ENCODE measurements around the gene UVRAG. TPM values are rescaled to one million over a fixed set of nuclear protein-coding genes. Genes with fewer than 3 reads are reported as not detected.

UVRAG gene
- polyA plus RNA-seq, 1 donor (not counting 4 experiments of a cell fraction or from before 2014, with no cell fraction given): 11.9 TPM

GRCh38 chr11:76008474-76008873, 193.5 kb downstream of the UVRAG start:
- FAIRE-seq (no peak), DNase-seq (ENCODE audit: low read depth, low spot score) (no peak)
- no peaks in the 10 kb centered on the region for H3K9me3 ChIP-seq (ENCODE audit: control insufficient read depth, low read depth, low read length)
- dilution Hi-C loops (cut with MboI; ENCODE audit: extremely low pct_ligation_motif_present, low sequenced_read_pairs): no loop called here
- no peak overlapping the region for H3K4me3 ChIP-seq (ENCODE audit: control insufficient read depth in 2 of 3, extremely low read depth in 1 of 3, insufficient read depth in 2 of 3, low read depth in 1 of 3, low read length in 3 of 3)
- no peak overlapping the region for H2AFZ ChIP-seq (ENCODE audit: control insufficient read depth, low read length)
- peaks cover 3% of the 10 kb centered on the region in 2 experiments for H3K36me3 ChIP-seq (ENCODE audit: control insufficient read depth in 2 of 2, extremely low read depth in 1 of 2, insufficient read depth in 2 of 2, low read length in 2 of 2)
- no peaks in the 10 kb centered on the region for H4K20me1 ChIP-seq (ENCODE audit: control insufficient read depth, extremely low read depth, insufficient read depth, low read length)
- H3K27me3 ChIP-seq (ENCODE audit: control insufficient read depth, extremely low read depth, insufficient read depth, low read length): no peaks in the 10 kb centered on the region
- TF ChIP-seq CTCF (optimal IDR thresholded peaks at IDR 0.05 in 1 of 3, IDR thresholded peaks at IDR 0.05 in 1 of 3, conservative IDR thresholded peaks at IDR 0.05 in 1 of 3; ENCODE audit: extremely low read depth in 1 of 3, insufficient read depth in 2 of 3, low read length in 3 of 3) (no peak), EZH2 (IDR thresholded peaks at IDR 0.05; ENCODE audit: low read length) (no peak)
- H3K27ac ChIP-seq (ENCODE audit: control insufficient read depth, insufficient read depth, low read length): peak overlapping the region; percentile 75
- peaks cover 2% of the 10 kb centered on the region for H3K9me1 ChIP-seq (ENCODE audit: control insufficient read depth, extremely low read depth, insufficient read depth, low read length)
- H3K79me2 ChIP-seq (ENCODE audit: control insufficient read depth, insufficient read depth, low read length): no peaks in the 10 kb centered on the region
- H3K9ac ChIP-seq (ENCODE audit: control insufficient read depth, extremely low read depth, insufficient read depth, low read length): no peak overlapping the region
- peaks cover 22% of the 10 kb centered on the region for H3K4me1 ChIP-seq (ENCODE audit: control insufficient read depth, extremely low read depth, insufficient read depth, low read length)
- peak overlapping the region; percentile 12 for H3K4me2 ChIP-seq (ENCODE audit: control insufficient read depth, extremely low read depth, insufficient read depth, low read depth, low read length)

DNA sequence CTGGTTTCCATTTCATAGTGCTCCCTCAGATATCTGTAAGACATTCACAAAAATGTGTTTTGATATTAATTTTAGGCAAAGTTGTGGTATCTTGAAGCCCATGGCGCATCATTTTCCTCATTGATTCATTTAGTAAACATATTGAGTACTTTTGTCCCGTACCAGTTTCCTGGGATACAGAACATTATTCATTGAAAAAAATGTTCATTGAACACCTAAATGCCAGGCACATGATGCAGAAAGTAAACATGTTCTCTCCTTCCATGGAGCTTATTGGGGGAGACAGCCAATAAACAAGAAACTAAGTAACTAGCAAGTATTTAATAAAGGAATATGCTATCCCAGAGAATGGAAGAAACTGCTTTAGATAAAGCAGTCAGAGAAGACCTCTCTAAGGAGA, 195.0 kb downstream of the UVRAG start:
- Histone ChIP-seq H3K36me3 (ENCODE audit: control insufficient read depth in 2 of 2, extremely low read depth in 1 of 2, insufficient read depth in 2 of 2, low read length in 2 of 2) (peaks cover 0 to 3% of the 10 kb centered on the region in 2 experiments), H3K4me1 (ENCODE audit: control insufficient read depth, extremely low read depth, insufficient read depth, low read length) (peaks cover 22% of the 10 kb centered on the region), H3K27me3 (ENCODE audit: control insufficient read depth, extremely low read depth, insufficient read depth, low read length) (no peaks in the 10 kb centered on the region), H2AFZ (ENCODE audit: control insufficient read depth, low read length) (no peak overlapping the region), H3K4me3 (ENCODE audit: control insufficient read depth in 2 of 3, extremely low read depth in 1 of 3, insufficient read depth in 2 of 3, low read depth in 1 of 3, low read length in 3 of 3) (no peak overlapping the region), H3K9ac (ENCODE audit: control insufficient read depth, extremely low read depth, insufficient read depth, low read length) (no peak overlapping the region), H3K27ac (ENCODE audit: control insufficient read depth, insufficient read depth, low read length) (no peak overlapping the region), H3K9me1 (ENCODE audit: control insufficient read depth, extremely low read depth, insufficient read depth, low read length) (peaks cover 2% of the 10 kb centered on the region), H4K20me1 (ENCODE audit: control insufficient read depth, extremely low read depth, insufficient read depth, low read length) (no peaks in the 10 kb centered on the region), H3K9me3 (ENCODE audit: control insufficient read depth, low read depth, low read length) (no peaks in the 10 kb centered on the region), H3K79me2 (ENCODE audit: control insufficient read depth, insufficient read depth, low read length) (no peaks in the 10 kb centered on the region), H3K4me2 (ENCODE audit: control insufficient read depth, extremely low read depth, insufficient read depth, low read depth, low read length) (no peak overlapping the region)
- dilution Hi-C loops (cut with MboI; ENCODE audit: extremely low pct_ligation_motif_present, low sequenced_read_pairs): no loop called here
- no peak for DNase-seq (ENCODE audit: low read depth, low spot score)
- TF ChIP-seq CTCF (optimal IDR thresholded peaks at IDR 0.05 in 1 of 3, IDR thresholded peaks at IDR 0.05 in 1 of 3, conservative IDR thresholded peaks at IDR 0.05 in 1 of 3; ENCODE audit: extremely low read depth in 1 of 3, insufficient read depth in 2 of 3, low read length in 3 of 3) (no peak), EZH2 (IDR thresholded peaks at IDR 0.05; ENCODE audit: low read length) (no peak)
- FAIRE-seq: no peak
